Measurements from ENCODE around the gene NEO1. TPM values are rescaled to one million over a fixed set of nuclear protein-coding genes. Genes with fewer than 3 reads are reported as not detected.

The NEO1 gene
- polyA plus RNA-seq, 1 donor from 2014 or later: 57.0 TPM

GRCh38 chr15:73303636-73304035 lies 251.4 kb downstream of the NEO1 start:
- no peaks in the 10 kb centered on the region for H3K9me3 ChIP-seq (ENCODE audit: low read length)
- no peaks in the 10 kb centered on the region for H3K27me3 ChIP-seq (ENCODE audit: insufficient read depth, low read depth, low read length)
- no peaks in the 10 kb centered on the region for H3F3A ChIP-seq (ENCODE audit: insufficient read depth, low read length, poor library complexity, severe bottlenecking)
- no peaks in the 10 kb centered on the region for H4K20me1 ChIP-seq (ENCODE audit: insufficient read depth)
- no peaks in the 10 kb centered on the region for H3K9me2 ChIP-seq (ENCODE audit: insufficient read depth, low read length)
- H3K27ac ChIP-seq (ENCODE audit: low read length): no peak overlapping the region
- no peak overlapping the region for H3K4me3 ChIP-seq (ENCODE audit: low read length)
- TF ChIP-seq CTCF (IDR thresholded peaks at IDR 0.05; ENCODE audit: poor library complexity, severe bottlenecking) (no peak), REST (IDR thresholded peaks at IDR 0.05; ENCODE audit: borderline replicate concordance) (no peak)
- no peak overlapping the region for H3K4me2 ChIP-seq (ENCODE audit: low read length)
- no peaks in the 10 kb centered on the region for H3K79me2 ChIP-seq (replicated peaks; ENCODE audit: insufficient read depth, low read length)
- H2AFZ ChIP-seq (ENCODE audit: low read depth, low read length): no peak overlapping the region
- H3K36me3 ChIP-seq (ENCODE audit: insufficient read depth, low read length): no peaks in the 10 kb centered on the region
- H3K9ac ChIP-seq (ENCODE audit: low read length): no peak overlapping the region

- Histone ChIP-seq H3K9me3 (ENCODE audit: low read length) (no peaks in the 10 kb centered on the region), H3K4me2 (ENCODE audit: low read length) (no peak overlapping the region), H3K9ac (ENCODE audit: low read length) (no peak overlapping the region), H3K27ac (ENCODE audit: low read length) (no peak overlapping the region), H4K20me1 (ENCODE audit: insufficient read depth) (no peaks in the 10 kb centered on the region), H3K9me2 (ENCODE audit: insufficient read depth, low read length) (no peaks in the 10 kb centered on the region), H2AFZ (ENCODE audit: low read depth, low read length) (no peak overlapping the region), H3K4me3 (ENCODE audit: low read length) (no peak overlapping the region), H3K27me3 (ENCODE audit: insufficient read depth, low read depth, low read length) (no peaks in the 10 kb centered on the region), H3K79me2 (replicated peaks; ENCODE audit: insufficient read depth, low read length) (no peaks in the 10 kb centered on the region), H3K36me3 (ENCODE audit: insufficient read depth, low read length) (no peaks in the 10 kb centered on the region), H3F3A (ENCODE audit: insufficient read depth, low read length, poor library complexity, severe bottlenecking) (no peaks in the 10 kb centered on the region)
- TF ChIP-seq CTCF (IDR thresholded peaks at IDR 0.05; ENCODE audit: poor library complexity, severe bottlenecking) (peak; percentile 95), MXI1 (conservative IDR thresholded peaks at IDR 0.05; ENCODE audit: poor library complexity, severe bottlenecking) (peak; percentile 13), TAF1 (IDR thresholded peaks at IDR 0.05; ENCODE audit: low read depth) (no peak), SMC3 (conservative IDR thresholded peaks at IDR 0.05; ENCODE audit: poor library complexity) (peak; percentile 90), EZH2 (IDR thresholded peaks at IDR 0.05; ENCODE audit: borderline replicate concordance, insufficient read depth, low read length, poor library complexity, severe bottlenecking) (no peak), REST (IDR thresholded peaks at IDR 0.05; ENCODE audit: borderline replicate concordance) (no peak), EP300 (conservative IDR thresholded peaks at IDR 0.05; ENCODE audit: poor library complexity, severe bottlenecking) (peak; percentile 20), POLR2AphosphoS5 (IDR thresholded peaks at IDR 0.05) (no peak), RAD21 (conservative IDR thresholded peaks at IDR 0.05) (peak; percentile 94)
Observed at GRCh38 chr15:73305331-73306211, 253.3 kb downstream of the NEO1 start.

Data from neural cell (in vitro differentiated cells).